A549 (cell line): ENCODE results near the gene TOM1L1. TPM values are rescaled to one million over a fixed set of nuclear protein-coding genes. Genes with fewer than 3 reads are reported as not detected.

Source experiments
- ATAC-seq, 2 experiments: fragments of 200-7000 bp in 1 of 2; fragments of >200 bp in 1 of 2; cut with Nextera tagmentation in 1 of 2; cut with Tn5 transposase in 1 of 2; 3 replicates each; pipeline versions ENCODE4 v1.8.0 to v1.9.1; 2018 to 2020; ENCODE audit warnings: mild to moderate bottlenecking in 1 of 2, moderate library complexity in 1 of 2
- CTCF ChIA-PET: fragments of 300-600 bp; sonication (Branson Sonifier 250); formaldehyde crosslinking; extraction: SDS; loops from one replicate; lab custom pipeline; 2021; ENCODE audit warnings: antibody characterized with exemption, inconsistent platforms; lab: Yijun Ruan, JAX
- POLR2A ChIA-PET: fragments of 350-600 bp; formaldehyde crosslinking; extraction: SDS; loops from one replicate; lab custom pipeline; 2021; ENCODE audit warnings: antibody characterized with exemption, inconsistent platforms; lab: Yijun Ruan, JAX
- DNase-seq, 2 experiments: peaks; one replicate each; pipeline versions ENCODE4 v3.0.0 to v3.0.0-alpha.2; 2011 to 2016; ENCODE audit warnings: low read depth in 1 of 2, low spot score in 1 of 2
- FAIRE-seq: peaks from 2 replicates; lab custom pipeline; 2011; peaks lifted over from hg19 to GRCh38; lab: Jason Lieb, UNC
- H3K27ac ChIP-seq, 2 experiments: fragments of >200 bp; sonication (Bioruptor Twin); formaldehyde crosslinking; 3 replicates each; pipeline ENCODE4 v1.5.1; 2016 to 2017
- H3K4me1 ChIP-seq: fragments of >200 bp; sonication (Bioruptor Twin); formaldehyde crosslinking; 3 replicates; pipeline ENCODE4 v1.6.1; 2016
- H3K4me2 ChIP-seq: fragments of >200 bp; sonication (Bioruptor Twin); formaldehyde crosslinking; 3 replicates; pipeline ENCODE4 v1.6.1; 2016
- H3K4me3 ChIP-seq: fragments of >200 bp; sonication (Bioruptor Twin); formaldehyde crosslinking; 3 replicates; pipeline ENCODE4 v1.5.1; 2016
- H3K9me3 ChIP-seq: fragments of >200 bp; sonication (Bioruptor Twin); formaldehyde crosslinking; 3 replicates; pipeline ENCODE4 v1.6.1; 2016
- CEBPB ChIP-seq, 2 experiments: fragments of >200 bp in 1 of 2; sonication (Bioruptor Twin) in 1 of 2; formaldehyde crosslinking in 1 of 2; IDR thresholded peaks; 2 replicates each; pipeline ENCODE4 v1.6.1; 2012 to 2016
- CTCF ChIP-seq: fragments of >200 bp; sonication (Bioruptor Twin); formaldehyde crosslinking; IDR thresholded peaks from 3 replicates; pipeline ENCODE4 v1.5.1; 2016
- EHF ChIP-seq: fragments of 250-450 bp; sonication (Bioruptor Pico); IDR thresholded peaks from 2 replicates; pipeline ENCODE4 v1.5.0; 2020; ENCODE audit warnings: mild to moderate bottlenecking
- FOSL2 ChIP-seq, 2 experiments: fragments of 450-650 bp in 1 of 2; fragments of >200 bp in 1 of 2; sonication (Bioruptor Twin) in 1 of 2; formaldehyde crosslinking; IDR thresholded peaks; 2 replicates each; pipeline versions ENCODE4 v1.5.0 to v1.6.1; 2016 to 2020; ENCODE audit warnings: mild to moderate bottlenecking in 1 of 2, moderate library complexity in 1 of 2
- FOXS1 ChIP-seq: fragments of 250-450 bp; sonication (Bioruptor Pico); IDR thresholded peaks from 2 replicates; pipeline ENCODE4 v1.5.0; 2020; ENCODE audit warnings: mild to moderate bottlenecking, moderate library complexity
- HMGXB4 ChIP-seq: fragments of 250-450 bp; sonication (Bioruptor Pico); IDR thresholded peaks from 2 replicates; pipeline ENCODE4 v1.5.0; 2021; ENCODE audit warnings: mild to moderate bottlenecking, moderate library complexity, borderline replicate concordance
- HOXA7 ChIP-seq: fragments of 250-450 bp; sonication (Bioruptor Pico); IDR thresholded peaks from 2 replicates; pipeline ENCODE4 v1.5.0; 2020; ENCODE audit warnings: mild to moderate bottlenecking, moderate library complexity
- HOXB5 ChIP-seq: fragments of 250-450 bp; sonication (Bioruptor Pico); IDR thresholded peaks from 2 replicates; pipeline ENCODE4 v1.5.0; 2020; ENCODE audit warnings: mild to moderate bottlenecking, moderate library complexity
- JUNB ChIP-seq: fragments of >200 bp; sonication (Bioruptor Twin); formaldehyde crosslinking; IDR thresholded peaks from 2 replicates; pipeline ENCODE4 v1.6.1; 2016
- MAZ ChIP-seq: fragments of 150-350 bp; IDR thresholded peaks from 2 replicates; pipeline ENCODE4 v1.6.1; 2014; ENCODE audit warnings: antibody characterized with exemption, low read depth, low read length, borderline replicate concordance
- MYC ChIP-seq: IDR thresholded peaks from 2 replicates; pipeline ENCODE4 v1.6.1; 2012; ENCODE audit warnings: mild to moderate bottlenecking, inconsistent platforms, low read length, improper control_type of control experiment, borderline replicate concordance
- NFE2L2 ChIP-seq: fragments of 150-350 bp; conservative IDR thresholded peaks from 2 replicates; pipeline ENCODE4 v1.6.1; 2014; ENCODE audit warnings: low read length
- NR3C1 ChIP-seq: fragments of >200 bp; sonication (Bioruptor Twin); formaldehyde crosslinking; IDR thresholded peaks from 3 replicates; pipeline ENCODE4 v1.6.1; 2017
- RARB ChIP-seq: fragments of 250-450 bp; sonication (Bioruptor Pico); IDR thresholded peaks from 2 replicates; pipeline ENCODE4 v1.8.0; 2021; ENCODE audit warnings: mild to moderate bottlenecking, moderate library complexity
- SMC3 ChIP-seq: fragments of >200 bp; sonication (Bioruptor Twin); formaldehyde crosslinking; IDR thresholded peaks from 3 replicates; pipeline ENCODE4 v1.6.1; 2018; ENCODE audit warnings: inconsistent platforms
- TFCP2L1 ChIP-seq: fragments of 250-450 bp; sonication (Bioruptor Pico); IDR thresholded peaks from 2 replicates; pipeline ENCODE4 v1.5.0; 2021; ENCODE audit warnings: mild to moderate bottlenecking
- TP53 ChIP-seq: fragments of 250-450 bp; sonication (Bioruptor Pico); IDR thresholded peaks from 2 replicates; pipeline ENCODE4 v1.5.0; 2021; ENCODE audit warnings: mild to moderate bottlenecking, moderate library complexity
- ZNF302 ChIP-seq: fragments of 250-450 bp; sonication (Bioruptor Pico); IDR thresholded peaks from 2 replicates; pipeline ENCODE4 v1.9.0; 2021; ENCODE audit warnings: inconsistent platforms, mild to moderate bottlenecking, moderate library complexity
- WGBS: methylation state at CpG from one replicate; pipeline ENCODE4 v1.1.6; 2017; ENCODE audit errors: missing lambda C conversion rate; 5-methylcytosine and 5-hydroxymethylcytosine counted together
- polyA plus RNA-seq, 4 experiments: library from polyadenylated mRNA; depleted of rRNA in 3 of 4; stranded (reverse); fragments of >200 nt; fragmentation: RNase III in 1 of 4; extraction: RNeasy Plus Mini Kit Qiagen cat#74134 plus additional on column Dnase treatment in 1 of 4; gene quantifications; 2 replicates in 3 of 4; 3 replicates in 1 of 4; pipeline ENCODE4 v1.2.3, GENCODE V29; 2011 to 2017
- TF ChIP-seq, protein P1 (sequence below): IDR thresholded peaks from 2 replicates; pipeline ENCODE4 v1.6.1; 2012; ENCODE audit warnings: low read depth, borderline replicate concordance
- TF ChIP-seq, protein P2 (sequence below): fragments of 150-350 bp; IDR thresholded peaks from 2 replicates; pipeline ENCODE4 v1.6.1; 2014; ENCODE audit warnings: low read depth, mild to moderate bottlenecking, low read length
- TF ChIP-seq, protein P3 (sequence below): IDR thresholded peaks from 2 replicates; pipeline ENCODE4 v1.6.1; 2012

TOM1L1 gene
- polyA plus RNA-seq, 2 of the 4 experiments (the other 2 are of a cell fraction): 53.4 to 117 TPM

DNA sequence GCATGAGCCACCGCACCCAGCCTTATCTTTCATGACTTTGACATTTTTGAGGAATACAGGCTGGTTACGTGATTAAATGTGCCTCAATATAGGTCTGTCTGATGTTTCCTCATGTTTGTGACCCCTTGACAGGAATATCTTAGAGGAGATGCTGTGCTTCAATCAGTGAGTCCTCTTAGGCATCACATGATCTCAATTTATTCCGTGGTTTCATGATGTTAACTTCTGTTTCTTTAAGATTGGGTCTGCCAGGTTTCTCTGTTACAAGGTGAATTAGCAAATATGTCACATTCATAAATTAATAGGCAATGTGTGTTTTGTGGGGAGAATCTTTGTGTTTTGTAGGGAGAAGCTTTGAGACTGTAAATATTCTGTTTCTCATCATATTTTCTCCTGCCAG lies 71.2 kb downstream of the TOM1L1 start:
- POLR2A ChIA-PET: no interaction called here
- peaks cover 21% of the 10 kb centered on the region for H3K4me1 ChIP-seq
- FAIRE-seq: no peak
- TF ChIP-seq EHF (CRISPR knock-in tag) (no peak), RARB (no peak), ZNF302 (CRISPR knock-in tag) (no peak), TP53 (no peak), CEBPB (IDR thresholded peaks at IDR 0.05) (no peak), SMC3 (no peak), TFCP2L1 (CRISPR knock-in tag) (no peak), NR3C1 (no peak), HOXB5 (CRISPR knock-in tag) (no peak), FOXS1 (CRISPR knock-in tag) (no peak)
- TF ChIP-seq, protein P1, sequence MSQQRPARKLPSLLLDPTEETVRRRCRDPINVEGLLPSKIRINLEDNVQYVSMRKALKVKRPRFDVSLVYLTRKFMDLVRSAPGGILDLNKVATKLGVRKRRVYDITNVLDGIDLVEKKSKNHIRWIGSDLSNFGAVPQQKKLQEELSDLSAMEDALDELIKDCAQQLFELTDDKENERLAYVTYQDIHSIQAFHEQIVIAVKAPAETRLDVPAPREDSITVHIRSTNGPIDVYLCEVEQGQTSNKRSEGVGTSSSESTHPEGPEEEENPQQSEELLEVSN: no peak
- TF ChIP-seq, protein P2, sequence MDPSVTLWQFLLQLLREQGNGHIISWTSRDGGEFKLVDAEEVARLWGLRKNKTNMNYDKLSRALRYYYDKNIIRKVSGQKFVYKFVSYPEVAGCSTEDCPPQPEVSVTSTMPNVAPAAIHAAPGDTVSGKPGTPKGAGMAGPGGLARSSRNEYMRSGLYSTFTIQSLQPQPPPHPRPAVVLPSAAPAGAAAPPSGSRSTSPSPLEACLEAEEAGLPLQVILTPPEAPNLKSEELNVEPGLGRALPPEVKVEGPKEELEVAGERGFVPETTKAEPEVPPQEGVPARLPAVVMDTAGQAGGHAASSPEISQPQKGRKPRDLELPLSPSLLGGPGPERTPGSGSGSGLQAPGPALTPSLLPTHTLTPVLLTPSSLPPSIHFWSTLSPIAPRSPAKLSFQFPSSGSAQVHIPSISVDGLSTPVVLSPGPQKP: no peak
- no peak for ATAC-seq
- H3K4me3 ChIP-seq: no peak overlapping the region
- no peak overlapping the region for H3K27ac ChIP-seq
- no peak overlapping the region for H3K4me2 ChIP-seq
- whole genome bisulfite sequencing: 89% methylated on average over 3 of the region's 3 CpGs
- no peak for DNase-seq
- CTCF ChIA-PET: no interaction called here
- H3K9me3 ChIP-seq: no peaks in the 10 kb centered on the region

GRCh38 chr17:54972406-54973138 lies 71.9 kb downstream of the TOM1L1 start:
- ChIA-PET POLR2A (no interaction called here), CTCF (interaction anchor here (0.6 to 2.3 kb wide), 3 partner anchors 20 to 378 kb away, joined by 3 to 13 read pairs (median 7); no protein-coding TSS in a partner anchor)
- H3K4me1 ChIP-seq: peaks cover 17% of the 10 kb centered on the region
- H3K9me3 ChIP-seq: no peaks in the 10 kb centered on the region
- H3K27ac ChIP-seq: no peak overlapping the region
- ATAC-seq (no peak), DNase-seq (no peak), FAIRE-seq (no peak)
- H3K4me3 ChIP-seq: no peak overlapping the region
- TF ChIP-seq, protein P2: no peak
- TF ChIP-seq MYC (no peak), JUNB (no peak), ZNF302 (CRISPR knock-in tag) (no peak), MAZ (no peak), HOXA7 (CRISPR knock-in tag) (no peak), FOSL2 (IDR thresholded peaks at IDR 0.05) (no peak), FOSL2 (CRISPR knock-in tag; IDR thresholded peaks at IDR 0.05) (no peak), NFE2L2 (no peak), TP53 (no peak), HMGXB4 (CRISPR knock-in tag) (no peak), CTCF (no peak)
- TF ChIP-seq, protein P1: no peak
- TF ChIP-seq, protein P3, sequence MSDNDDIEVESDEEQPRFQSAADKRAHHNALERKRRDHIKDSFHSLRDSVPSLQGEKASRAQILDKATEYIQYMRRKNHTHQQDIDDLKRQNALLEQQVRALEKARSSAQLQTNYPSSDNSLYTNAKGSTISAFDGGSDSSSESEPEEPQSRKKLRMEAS: no peak
- no peak overlapping the region for H3K4me2 ChIP-seq
- WGBS: 73% methylated on average over 3 of the region's 3 CpGs
